Measurements from ENCODE around the gene SHROOM3. TPM values are rescaled to one million over a fixed set of nuclear protein-coding genes. Genes with fewer than 3 reads are reported as not detected.

Gene SHROOM3
- total RNA-seq, 2 experiments from 2014 or later = 0.04 TPM; not detected in 1

DNA sequence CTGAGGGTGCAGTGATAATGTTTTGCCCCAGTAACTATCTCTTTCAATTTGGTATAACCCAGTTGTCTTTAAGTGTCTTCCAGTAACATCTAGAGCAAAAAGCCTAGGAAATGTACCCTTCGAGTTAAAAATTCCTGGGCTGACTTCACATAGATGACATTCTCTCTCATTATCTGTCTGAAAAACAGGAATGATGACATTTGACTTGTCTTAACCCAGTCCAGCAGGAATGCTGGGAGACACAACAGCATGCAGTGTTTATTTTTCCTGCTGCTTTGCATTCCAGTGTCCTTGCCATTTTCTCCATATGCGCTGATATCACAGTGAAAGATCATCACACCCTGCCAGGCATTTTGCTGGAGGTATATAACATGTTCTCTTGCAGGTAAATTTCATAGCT lies 333.0 kb downstream of the SHROOM3 start:
- CTCF ChIA-PET = no interaction called here
- Mint-ChIP-seq H3K36me3 (ENCODE audit: low read depth) (no peaks in the 10 kb centered on the region), H3K9me3 (ENCODE audit: low read depth) (no peaks in the 10 kb centered on the region), H3K27me3 (peaks cover 8% of the 10 kb centered on the region), H3K27ac (no peak overlapping the region), H3K4me1 (peaks cover 2% of the 10 kb centered on the region), H3K4me3 (no peak overlapping the region)
- POLR2A ChIA-PET = interaction anchor here (0.7 kb wide), 1 partner anchor 426 kb away, joined by 3 read pairs; no protein-coding TSS in a partner anchor
- intact Hi-C loops (cut with DNase I, micrococcal nuclease) = no loop called here
- DNase-seq (no peak), ATAC-seq (no peak)

- Mint-ChIP-seq H3K27me3 (peaks cover 2% of the 10 kb centered on the region), H3K36me3 (ENCODE audit: low read depth) (no peaks in the 10 kb centered on the region), H3K4me1 (no peaks in the 10 kb centered on the region), H3K4me3 (no peak overlapping the region), H3K27ac (no peak overlapping the region), H3K9me3 (ENCODE audit: low read depth) (no peaks in the 10 kb centered on the region)
- ChIA-PET POLR2A (no interaction called here), CTCF (no interaction called here)
- ATAC-seq (no peak), DNase-seq (no peak)
- intact Hi-C loops (cut with DNase I, micrococcal nuclease) = no loop called here
Observed at GRCh38 chr4:76772498-76773106, 337.6 kb downstream of the SHROOM3 start.

DNA sequence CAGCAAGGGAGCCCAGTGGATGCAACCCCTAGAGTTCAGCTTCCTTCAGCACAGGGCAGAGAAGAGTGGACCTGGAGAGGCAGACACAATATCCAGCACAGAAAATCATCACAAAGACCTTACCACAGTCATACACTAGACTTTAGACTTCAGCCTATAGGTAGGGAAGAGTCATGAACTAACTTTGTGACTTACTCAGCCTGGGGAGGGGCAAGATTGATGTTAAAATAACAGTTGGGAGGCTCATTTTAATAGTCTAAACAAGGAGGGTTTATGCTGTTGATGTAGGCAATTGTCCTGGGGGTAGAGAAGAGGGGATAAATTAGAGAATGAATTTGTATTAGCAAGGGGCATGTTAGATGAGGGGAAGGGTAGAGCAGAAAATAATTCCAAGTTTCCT lies 338.7 kb downstream of the SHROOM3 start:
- ChIA-PET POLR2A (no interaction called here), CTCF (no interaction called here)
- intact Hi-C loops (cut with DNase I, micrococcal nuclease) = no loop called here
- Mint-ChIP-seq H3K36me3 (ENCODE audit: low read depth) (no peaks in the 10 kb centered on the region), H3K4me3 (no peak overlapping the region), H3K4me1 (no peaks in the 10 kb centered on the region), H3K9me3 (ENCODE audit: low read depth) (no peaks in the 10 kb centered on the region), H3K27me3 (no peaks in the 10 kb centered on the region), H3K27ac (no peak overlapping the region)
- ATAC-seq (no peak), DNase-seq (no peak)

GRCh38 chr4:76779740-76780459 lies 344.9 kb downstream of the SHROOM3 start:
- ChIA-PET CTCF (interaction anchor here (1.1 kb wide), 1 partner anchor 20 kb away, joined by 3 read pairs; no protein-coding TSS in a partner anchor), POLR2A (no interaction called here)
- H3K9me3 Mint-ChIP-seq (ENCODE audit: low read depth) = no peaks in the 10 kb centered on the region
- DNase-seq = no peak
- H3K4me3 Mint-ChIP-seq = no peak overlapping the region
- H3K4me1 Mint-ChIP-seq = no peaks in the 10 kb centered on the region
- H3K27ac Mint-ChIP-seq = no peak overlapping the region
- no peaks in the 10 kb centered on the region for H3K27me3 Mint-ChIP-seq
- no peak for ATAC-seq
- no peaks in the 10 kb centered on the region for H3K36me3 Mint-ChIP-seq (ENCODE audit: low read depth)
- intact Hi-C loops (cut with DNase I, micrococcal nuclease) = no loop called here

DNA sequence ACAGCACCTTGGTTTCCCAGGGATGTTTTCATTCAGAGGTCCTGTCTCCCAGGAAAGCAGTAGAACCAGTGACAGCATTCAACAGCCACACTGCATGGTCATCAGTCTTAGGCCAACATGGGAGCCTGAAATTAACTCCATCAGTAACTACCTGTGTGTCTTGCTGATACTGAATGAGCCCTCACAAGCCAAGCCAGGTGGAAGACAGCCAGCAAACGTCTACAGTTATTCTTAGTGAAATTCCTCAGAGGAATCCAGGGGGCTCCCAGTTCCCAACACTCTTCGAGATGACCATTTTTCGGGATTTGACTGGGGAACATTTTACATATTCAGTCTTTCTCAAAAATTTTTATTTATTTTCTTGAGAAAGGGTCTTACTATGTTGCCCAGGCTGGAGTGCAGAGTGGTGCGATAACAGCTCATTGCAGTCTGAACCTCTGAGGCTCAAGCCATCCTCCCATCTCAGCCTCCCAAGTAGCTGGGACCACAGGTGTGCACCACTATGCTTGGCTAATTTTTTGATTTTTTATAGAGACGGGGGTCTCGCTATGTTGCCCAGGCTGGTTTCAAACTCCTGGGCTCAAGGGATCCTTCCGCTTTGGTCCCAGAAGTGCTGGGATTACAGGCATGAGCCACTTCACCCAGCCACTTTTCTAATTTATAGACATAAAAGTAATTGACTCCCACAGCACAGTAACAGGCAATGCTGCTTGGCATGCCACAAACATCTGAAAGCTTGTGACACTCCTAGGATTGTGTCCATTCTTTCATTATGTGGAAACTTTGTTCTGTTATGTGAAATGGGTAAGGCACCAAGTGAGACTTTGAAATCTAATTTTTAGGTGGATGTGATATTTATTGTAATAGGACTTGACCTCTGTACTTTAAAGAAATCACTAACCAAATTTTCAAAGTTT lies 346.0 kb downstream of the SHROOM3 start:
- POLR2A ChIA-PET = no interaction called here
- peaks cover under 1% of the 10 kb centered on the region for H3K27me3 Mint-ChIP-seq
- DNase-seq (no peak), ATAC-seq (no peak)
- no peak overlapping the region for H3K27ac Mint-ChIP-seq
- CTCF ChIA-PET = interaction anchor here (0.6 kb wide), 2 partner anchors 7 to 196 kb away, joined by 3 to 4 read pairs; no protein-coding TSS in a partner anchor
- no peaks in the 10 kb centered on the region for H3K36me3 Mint-ChIP-seq (ENCODE audit: low read depth)
- H3K4me1 Mint-ChIP-seq = no peaks in the 10 kb centered on the region
- intact Hi-C loops (cut with DNase I, micrococcal nuclease) = no loop called here
- H3K4me3 Mint-ChIP-seq = no peak overlapping the region
- H3K9me3 Mint-ChIP-seq (ENCODE audit: low read depth) = no peaks in the 10 kb centered on the region

- H3K4me3 Mint-ChIP-seq = no peak overlapping the region
- no peak overlapping the region for H3K27ac Mint-ChIP-seq
- no peaks in the 10 kb centered on the region for H3K4me1 Mint-ChIP-seq
- intact Hi-C loops (cut with DNase I, micrococcal nuclease) = no loop called here
- ChIA-PET POLR2A (no interaction called here), CTCF (interaction anchor here (0.6 kb wide), 1 partner anchor 196 kb away, joined by 3 read pairs; no protein-coding TSS in a partner anchor)
- no peak for DNase-seq
- ATAC-seq = no peak
- no peaks in the 10 kb centered on the region for H3K9me3 Mint-ChIP-seq (ENCODE audit: low read depth)
- peaks cover 3% of the 10 kb centered on the region for H3K27me3 Mint-ChIP-seq
- no peaks in the 10 kb centered on the region for H3K36me3 Mint-ChIP-seq (ENCODE audit: low read depth)
Observed at GRCh38 chr4:76781698-76782595, 346.9 kb downstream of the SHROOM3 start.

GRCh38 chr4:76782837-76783236 lies 347.8 kb downstream of the SHROOM3 start:
- intact Hi-C loops (cut with DNase I, micrococcal nuclease) = no loop called here
- DNase-seq = no peak
- ChIA-PET CTCF (no interaction called here), POLR2A (no interaction called here)
- H3K9me3 Mint-ChIP-seq (ENCODE audit: low read depth) = no peaks in the 10 kb centered on the region
- no peak for ATAC-seq
- H3K36me3 Mint-ChIP-seq (ENCODE audit: low read depth) = no peaks in the 10 kb centered on the region
- no peak overlapping the region for H3K27ac Mint-ChIP-seq
- H3K27me3 Mint-ChIP-seq = peaks cover 3% of the 10 kb centered on the region
- no peaks in the 10 kb centered on the region for H3K4me1 Mint-ChIP-seq
- H3K4me3 Mint-ChIP-seq = no peak overlapping the region

- no peak for ATAC-seq
- H3K9me3 Mint-ChIP-seq (ENCODE audit: low read depth) = no peaks in the 10 kb centered on the region
- CTCF ChIA-PET = no interaction called here
Observed at GRCh38 chr4:76783836-76784235, 348.8 kb downstream of the SHROOM3 start.

GRCh38 chr4:76784237-76784636 lies 349.2 kb downstream of the SHROOM3 start:
- POLR2A ChIA-PET = no interaction called here

More at GRCh38 chr4:76783836-76784235, 348.8 kb downstream of the SHROOM3 start:
- H3K27me3 Mint-ChIP-seq = peaks cover 3% of the 10 kb centered on the region
- POLR2A ChIA-PET = no interaction called here
- intact Hi-C loops (cut with DNase I, micrococcal nuclease) = no loop called here
- H3K4me1 Mint-ChIP-seq = no peaks in the 10 kb centered on the region
- H3K4me3 Mint-ChIP-seq = no peak overlapping the region
- DNase-seq = no peak
- H3K36me3 Mint-ChIP-seq (ENCODE audit: low read depth) = no peaks in the 10 kb centered on the region
- no peak overlapping the region for H3K27ac Mint-ChIP-seq

DNA sequence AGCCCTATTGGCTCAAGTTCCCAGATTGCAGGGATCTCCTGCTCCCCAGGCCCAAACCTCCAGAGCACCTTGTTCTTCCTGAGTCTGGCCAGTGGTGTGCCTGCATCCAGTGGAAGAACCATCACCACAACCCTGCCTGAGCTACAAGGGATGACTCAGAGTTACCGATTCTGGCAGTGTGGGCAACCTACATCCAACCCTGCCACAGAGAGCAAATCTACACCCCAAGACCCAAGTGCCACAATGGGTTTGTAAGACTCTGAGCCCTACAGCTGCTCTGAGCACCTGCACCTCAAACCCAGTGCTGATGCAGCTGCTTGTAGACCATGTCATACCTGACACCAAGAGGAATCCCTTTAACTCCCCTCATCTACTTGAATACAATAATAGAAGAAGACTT lies 352.9 kb downstream of the SHROOM3 start:
- intact Hi-C loops (cut with DNase I, micrococcal nuclease) = no loop called here

More at GRCh38 chr4:76784237-76784636, 349.2 kb downstream of the SHROOM3 start:
- H3K4me3 Mint-ChIP-seq = no peak overlapping the region
- H3K36me3 Mint-ChIP-seq (ENCODE audit: low read depth) = no peaks in the 10 kb centered on the region
- CTCF ChIA-PET = interaction anchor here (1.6 kb wide), 1 partner anchor 262 kb away, joined by 6 read pairs; no protein-coding TSS in a partner anchor
- H3K4me1 Mint-ChIP-seq = no peaks in the 10 kb centered on the region
- no peak for DNase-seq
- ATAC-seq = no peak
- H3K27me3 Mint-ChIP-seq = peaks cover 3% of the 10 kb centered on the region
- H3K27ac Mint-ChIP-seq = no peak overlapping the region
- no peaks in the 10 kb centered on the region for H3K9me3 Mint-ChIP-seq (ENCODE audit: low read depth)
- intact Hi-C loops (cut with DNase I, micrococcal nuclease) = no loop called here

GRCh38 chr4:76790377-76790776 lies 355.3 kb downstream of the SHROOM3 start:
- Mint-ChIP-seq H3K27me3 (peaks cover 5% of the 10 kb centered on the region), H3K4me1 (no peaks in the 10 kb centered on the region), H3K36me3 (ENCODE audit: low read depth) (no peaks in the 10 kb centered on the region), H3K9me3 (ENCODE audit: low read depth) (no peaks in the 10 kb centered on the region), H3K27ac (no peak overlapping the region), H3K4me3 (no peak overlapping the region)
- ChIA-PET POLR2A (no interaction called here), CTCF (interaction anchor here (0.9 kb wide), 1 partner anchor 306 kb away, joined by 3 read pairs; no protein-coding TSS in a partner anchor)
- ATAC-seq (no peak), DNase-seq (no peak)
- intact Hi-C loops (cut with DNase I, micrococcal nuclease) = no loop called here

More for the DNA sequence above, 352.9 kb downstream of the SHROOM3 start:
- Mint-ChIP-seq H3K27me3 (peaks cover 5% of the 10 kb centered on the region), H3K9me3 (ENCODE audit: low read depth) (no peaks in the 10 kb centered on the region), H3K27ac (no peak overlapping the region), H3K36me3 (ENCODE audit: low read depth) (no peaks in the 10 kb centered on the region), H3K4me1 (no peaks in the 10 kb centered on the region), H3K4me3 (no peak overlapping the region)
- no peak for DNase-seq
- POLR2A ChIA-PET = interaction anchor here (0.6 kb wide), 1 partner anchor 283 kb away, joined by 3 read pairs; no protein-coding TSS in a partner anchor
- CTCF ChIA-PET = interaction anchor here (0.7 kb wide), 1 partner anchor 113 kb away, joined by 3 read pairs; no protein-coding TSS in a partner anchor
- ATAC-seq = peak; percentile 33
